SK-MEL-5 (cell line): ENCODE results near the gene GPD1L. TPM values are rescaled to one million over a fixed set of nuclear protein-coding genes. Genes with fewer than 3 reads are reported as not detected.
A peak's percentile ranks its signal among the peaks of the same experiment; 100 is the strongest.

Experiments used
- DNase-seq: peaks from one replicate; pipeline ENCODE4 v3.0.0-alpha.2; 2016; ENCODE audit warnings: low read depth, low spot score
- in situ Hi-C: cut with HindIII; loops from 2 replicates; pipeline ENCODE4 v1.10.0; 2016; ENCODE audit warnings: low sequenced_read_pairs, high pct_unique_total_duplicates, low pct_unique_long_range_greater_than_20kb
- total RNA-seq: library from RNA; depleted of rRNA; stranded (reverse); fragments of >200 nt; shearing (Covaris generic); gene quantifications from 2 replicates; pipeline ENCODE4 v1.2.3, GENCODE V29; 2014; rRNA removed

Gene GPD1L
- total RNA-seq, 1 experiment from 2014 or later: 30.4 TPM

DNA sequence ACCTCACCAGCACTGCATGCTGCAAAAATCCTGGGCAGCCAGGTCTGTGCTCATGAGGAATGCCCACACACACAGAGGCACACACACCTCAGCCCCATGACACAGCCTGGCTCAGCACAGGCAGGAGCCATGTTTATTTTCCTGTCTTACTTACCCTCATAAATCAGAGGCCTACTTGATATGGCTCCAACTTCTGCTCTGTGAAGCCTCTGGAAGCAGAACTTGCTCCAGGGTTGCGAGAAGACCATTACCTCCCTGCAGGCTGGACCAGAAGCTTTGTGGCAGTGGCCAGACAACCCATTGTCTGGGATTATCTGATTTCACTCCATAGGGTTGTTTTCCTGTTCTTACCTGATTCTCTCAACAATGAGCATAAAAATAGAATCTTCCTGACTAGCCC lies 88.2 kb downstream of the GPD1L start:
- in situ Hi-C loops: no loop called here
- DNase-seq: no peak

DNA sequence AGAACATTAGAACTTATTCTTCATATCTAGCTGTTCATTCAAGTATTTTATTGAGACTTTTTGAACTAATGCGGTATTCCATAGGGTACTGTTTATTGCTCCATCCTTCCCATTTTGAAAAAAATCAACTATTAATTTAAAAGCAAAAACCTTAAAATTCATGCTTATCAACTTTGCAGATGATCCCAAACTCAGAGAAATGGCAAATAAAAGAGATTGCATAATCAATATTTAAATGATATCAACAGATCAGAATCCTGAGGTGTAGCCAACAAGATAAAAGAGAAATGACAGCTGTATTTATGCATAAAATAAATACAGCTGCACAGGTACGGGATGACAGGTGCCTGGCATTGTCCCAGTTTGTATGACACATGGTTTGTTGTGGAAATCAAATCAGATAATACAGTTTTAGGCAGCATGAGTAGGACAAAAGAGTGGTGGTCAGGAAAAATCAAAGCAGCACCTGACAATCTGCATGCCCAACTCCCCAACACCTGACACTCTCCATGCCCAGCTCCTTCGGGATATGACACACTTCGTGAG lies 89.6 kb downstream of the GPD1L start:
- in situ Hi-C loops: no loop called here
- DNase-seq: no peak

DNA sequence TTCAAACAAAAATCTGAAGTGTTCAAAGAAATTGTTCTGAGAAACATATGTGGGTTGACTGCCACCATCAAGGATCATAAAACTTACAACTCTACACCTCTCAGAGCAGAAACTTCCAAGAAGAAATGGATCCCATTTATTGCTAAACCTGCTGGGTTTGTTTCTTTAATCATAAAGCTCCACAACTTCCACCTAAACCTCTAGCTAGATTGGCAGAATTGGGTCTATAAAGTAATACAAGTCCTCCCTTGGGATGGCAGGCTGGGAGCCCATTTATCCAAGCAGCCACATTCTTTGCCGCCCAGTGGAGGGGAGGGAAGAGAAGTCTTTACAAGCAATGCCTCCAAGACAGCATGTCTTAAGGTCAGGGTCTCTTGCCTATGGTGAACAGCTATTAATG lies 91.6 kb downstream of the GPD1L start:
- DNase-seq: no peak
- in situ Hi-C loops: no loop called here

DNA sequence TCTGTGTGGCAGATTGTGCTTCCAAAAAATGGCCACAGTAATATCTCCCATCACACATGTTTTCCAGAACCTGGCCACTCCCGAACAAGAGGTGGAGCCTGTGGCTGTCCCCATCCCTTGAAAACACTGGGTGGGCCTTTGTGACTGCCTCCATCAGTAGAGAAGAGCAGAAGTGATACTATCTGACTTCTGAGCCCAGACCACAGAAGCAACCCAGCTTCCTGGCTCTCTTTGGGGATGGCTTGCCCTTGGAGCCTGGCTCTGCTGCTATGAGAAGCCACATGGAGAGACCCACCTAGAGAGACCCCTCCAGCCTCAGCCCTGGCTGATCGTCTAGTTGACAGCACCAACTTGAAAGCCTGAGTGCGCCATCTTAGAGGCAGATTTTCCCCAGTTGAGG lies 92.3 kb downstream of the GPD1L start:
- in situ Hi-C loops: no loop called here

DNA sequence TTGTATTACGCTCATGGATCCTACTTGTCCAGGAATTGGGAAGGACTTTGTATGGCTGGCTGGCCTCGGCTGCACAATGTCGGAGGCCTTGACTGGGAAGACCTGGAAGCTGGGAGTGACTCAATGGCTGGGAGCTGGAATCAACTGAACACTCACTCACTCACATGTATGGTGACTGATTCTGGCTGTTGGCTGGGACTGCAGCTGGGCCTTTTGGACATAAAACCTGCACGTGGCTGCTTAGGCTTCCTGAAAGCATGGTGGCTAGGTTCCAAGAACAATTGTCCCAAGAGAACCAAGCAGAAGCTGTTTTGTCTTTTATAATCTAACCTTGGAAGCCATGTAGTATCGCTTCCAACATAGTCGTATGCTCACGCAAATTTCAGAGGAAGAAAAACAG lies 94.1 kb downstream of the GPD1L start:
- DNase-seq: no peak
- in situ Hi-C loops: no loop called here

More for the DNA sequence above, 92.3 kb downstream of the GPD1L start:
- DNase-seq: no peak

DNA sequence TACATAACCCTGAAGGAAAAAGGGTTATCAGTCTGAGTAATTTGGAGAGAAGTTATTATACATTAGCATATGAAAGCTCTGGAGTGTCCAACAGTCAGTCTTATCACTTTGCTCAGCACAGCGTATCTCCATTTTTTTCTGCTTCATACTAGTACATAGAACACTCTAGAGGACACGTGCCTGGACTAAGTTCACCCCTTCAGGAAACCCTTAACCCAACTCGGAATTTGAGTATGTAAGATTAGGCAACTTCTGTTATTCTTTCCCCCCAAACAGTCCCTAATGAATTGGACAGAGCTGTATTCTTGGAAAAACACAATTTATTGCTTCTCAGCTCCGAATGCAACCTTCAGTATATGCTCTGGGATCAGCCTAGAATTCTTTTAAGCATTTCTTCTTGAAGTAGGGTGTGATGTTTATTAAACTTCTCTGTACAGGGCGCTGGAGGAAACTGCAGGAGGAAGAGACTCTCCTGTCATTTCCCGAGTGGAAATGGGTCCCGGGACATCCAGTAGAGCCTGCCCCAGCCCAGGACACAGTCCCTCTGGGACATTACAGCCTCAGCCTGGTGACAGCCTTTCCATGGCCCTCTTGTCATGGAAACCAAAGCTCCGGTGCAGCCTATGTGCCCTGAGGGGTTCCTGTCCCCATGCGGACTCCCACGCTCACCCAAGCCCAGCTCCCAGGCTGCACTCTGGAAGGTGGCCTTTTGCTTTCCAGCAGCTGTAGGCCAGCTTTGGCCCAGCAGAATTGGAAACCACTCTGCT lies 94.8 kb downstream of the GPD1L start:
- in situ Hi-C loops: no loop called here
- DNase-seq: no peak

DNA sequence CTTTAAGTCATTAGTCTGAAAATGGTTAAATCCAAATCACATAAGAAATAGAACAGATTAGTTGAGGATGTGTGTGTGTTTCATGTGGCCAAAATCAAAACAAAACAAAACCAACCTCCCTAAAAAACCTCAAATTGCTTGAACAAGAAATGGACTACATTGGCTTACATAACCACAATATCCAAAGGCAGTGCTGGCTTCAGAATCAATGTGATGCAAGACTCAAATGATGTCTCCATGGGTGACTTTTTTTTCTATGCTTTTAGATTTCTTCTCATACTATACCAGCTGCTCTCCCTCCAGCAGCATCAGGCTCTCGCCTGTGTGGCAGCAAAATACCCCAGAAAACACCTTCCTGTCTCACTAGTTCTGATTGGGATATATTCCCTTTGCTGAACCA lies 96.1 kb downstream of the GPD1L start:
- DNase-seq: no peak
- in situ Hi-C loops: no loop called here

DNA sequence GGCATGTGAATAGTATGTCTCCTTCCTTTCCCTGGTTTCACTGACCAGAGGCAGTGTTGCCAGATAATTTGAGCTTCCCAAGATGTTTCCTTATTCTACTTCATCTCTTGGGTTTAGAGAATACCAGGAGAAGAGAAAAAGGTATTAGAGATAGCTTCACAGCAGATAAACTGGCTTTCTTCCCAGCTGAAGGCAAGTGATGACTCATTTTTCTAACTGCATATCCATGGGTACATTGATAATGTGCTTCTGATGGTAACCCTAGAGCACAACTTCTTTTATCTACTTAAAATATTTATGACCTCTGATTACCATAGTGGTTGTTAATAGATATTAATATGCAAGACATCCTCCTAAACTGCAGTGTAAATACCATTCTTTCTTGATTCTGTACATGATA lies 97.4 kb downstream of the GPD1L start:
- no peak for DNase-seq
- in situ Hi-C loops: no loop called here

DNA sequence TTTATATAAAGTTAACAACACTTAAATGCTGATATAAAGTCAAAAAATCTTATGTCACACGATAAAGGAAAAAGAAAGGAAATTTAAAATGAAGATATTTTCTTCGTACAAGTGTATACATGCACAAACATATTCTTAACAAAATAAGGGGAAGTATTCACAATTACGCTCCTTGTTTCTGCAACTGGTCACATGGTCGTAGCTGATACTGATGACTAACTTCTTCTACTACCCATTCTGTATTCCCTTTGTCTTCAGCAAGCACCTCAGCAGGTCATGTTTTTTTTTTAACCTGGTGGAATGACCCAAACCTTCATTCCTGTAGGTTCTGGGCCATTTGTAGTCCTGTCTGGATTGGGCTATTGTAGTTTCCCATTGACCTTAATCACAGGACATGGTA lies 102.0 kb downstream of the GPD1L start:
- peak; percentile 43 for DNase-seq
- in situ Hi-C loops: no loop called here

DNA sequence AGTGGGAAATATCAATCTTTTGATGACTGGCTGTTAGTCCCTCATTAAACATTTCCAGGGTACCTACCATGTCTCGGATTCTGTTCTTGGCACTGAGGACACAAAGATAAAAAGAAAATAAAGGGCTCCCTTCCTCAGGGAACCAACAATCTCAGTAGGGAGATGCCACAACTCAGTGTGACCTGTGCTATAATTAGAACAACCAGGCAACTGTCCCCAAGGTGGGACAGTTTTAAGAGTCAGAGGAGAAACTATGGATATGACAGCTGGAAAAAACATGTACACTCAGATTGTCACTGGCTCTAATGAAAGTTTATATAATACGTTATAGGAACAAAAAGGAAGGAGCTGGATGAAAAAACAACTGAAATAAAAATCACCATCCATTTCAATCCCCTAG lies 108.8 kb downstream of the GPD1L start:
- in situ Hi-C loops: no loop called here
- no peak for DNase-seq

DNA sequence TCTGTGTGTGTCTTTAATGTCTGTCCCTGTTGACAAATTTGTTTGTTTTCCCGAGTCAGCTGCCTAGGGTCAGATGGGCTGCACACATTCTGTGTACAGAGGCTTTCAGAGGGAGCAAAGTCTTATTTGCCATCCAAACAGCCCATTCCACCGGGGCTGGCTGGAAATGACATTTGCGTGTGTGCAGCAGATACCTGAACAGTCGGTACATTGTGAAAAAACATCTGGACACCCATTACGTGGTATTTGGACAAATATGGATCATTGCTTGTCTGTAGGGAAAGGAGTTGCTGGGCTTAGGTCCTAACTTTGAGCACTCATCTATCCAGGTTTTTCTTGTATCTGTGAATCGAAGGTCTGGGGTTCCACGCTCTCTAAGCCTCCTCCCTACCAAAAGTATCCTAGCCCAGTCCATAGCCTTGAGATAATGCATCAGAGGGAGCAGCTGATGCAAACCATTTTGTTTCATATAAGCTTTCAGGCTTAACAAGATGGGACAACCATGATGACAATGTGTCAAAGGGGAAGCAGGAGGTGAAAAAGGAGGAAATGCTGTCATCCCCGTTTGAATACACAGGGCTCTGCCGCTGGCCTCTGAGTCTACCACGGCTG lies 109.9 kb downstream of the GPD1L start:
- in situ Hi-C loops: no loop called here
- no peak for DNase-seq

DNA sequence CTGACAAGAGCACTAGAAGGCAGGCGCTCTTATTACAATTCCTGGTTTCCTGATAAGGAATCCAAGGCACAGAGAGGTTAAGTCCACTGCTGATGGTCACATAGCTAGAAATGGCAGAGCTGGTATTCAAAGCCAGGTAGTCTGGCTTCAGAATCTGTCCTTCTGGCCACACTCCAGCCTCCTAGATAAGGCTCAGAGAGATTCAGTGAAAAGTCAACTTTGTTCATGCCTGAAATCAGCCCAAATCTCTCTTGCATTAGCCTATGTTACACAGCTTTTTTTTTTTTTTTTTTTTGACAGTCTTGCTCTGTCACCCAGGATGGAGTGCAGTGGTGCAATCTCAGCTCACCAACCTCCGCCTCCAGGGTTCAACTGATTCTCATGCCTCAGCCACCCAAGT lies 110.9 kb downstream of the GPD1L start:
- DNase-seq: no peak
- in situ Hi-C loops: no loop called here

Other genes starting within 250 kb of the GPD1L start
- gene OSBPL10, start 125.4 kb upstream of the GPD1L start, total RNA-seq: 28.6 and 38.9 TPM in 2 replicates
- gene ZNF860, start 124.9 kb upstream of the GPD1L start, total RNA-seq: 3.9 and 6.1 TPM in 2 replicates
- 8.2 and 11.2 TPM in 2 replicates for gene CMTM8, start 132.1 kb downstream of the GPD1L start, total RNA-seq